NCI-H2196 treated with DMSO at 0.1 percent for 48 hours (cell line): ENCODE results near the gene P2RX5.

Source experiments
- DNase-seq: peaks from one replicate; lab custom pipeline; 2025; ENCODE audit not compliant: unreplicated experiment; lab: John Stamatoyannopoulos, UW

P2RX5 gene

DNA sequence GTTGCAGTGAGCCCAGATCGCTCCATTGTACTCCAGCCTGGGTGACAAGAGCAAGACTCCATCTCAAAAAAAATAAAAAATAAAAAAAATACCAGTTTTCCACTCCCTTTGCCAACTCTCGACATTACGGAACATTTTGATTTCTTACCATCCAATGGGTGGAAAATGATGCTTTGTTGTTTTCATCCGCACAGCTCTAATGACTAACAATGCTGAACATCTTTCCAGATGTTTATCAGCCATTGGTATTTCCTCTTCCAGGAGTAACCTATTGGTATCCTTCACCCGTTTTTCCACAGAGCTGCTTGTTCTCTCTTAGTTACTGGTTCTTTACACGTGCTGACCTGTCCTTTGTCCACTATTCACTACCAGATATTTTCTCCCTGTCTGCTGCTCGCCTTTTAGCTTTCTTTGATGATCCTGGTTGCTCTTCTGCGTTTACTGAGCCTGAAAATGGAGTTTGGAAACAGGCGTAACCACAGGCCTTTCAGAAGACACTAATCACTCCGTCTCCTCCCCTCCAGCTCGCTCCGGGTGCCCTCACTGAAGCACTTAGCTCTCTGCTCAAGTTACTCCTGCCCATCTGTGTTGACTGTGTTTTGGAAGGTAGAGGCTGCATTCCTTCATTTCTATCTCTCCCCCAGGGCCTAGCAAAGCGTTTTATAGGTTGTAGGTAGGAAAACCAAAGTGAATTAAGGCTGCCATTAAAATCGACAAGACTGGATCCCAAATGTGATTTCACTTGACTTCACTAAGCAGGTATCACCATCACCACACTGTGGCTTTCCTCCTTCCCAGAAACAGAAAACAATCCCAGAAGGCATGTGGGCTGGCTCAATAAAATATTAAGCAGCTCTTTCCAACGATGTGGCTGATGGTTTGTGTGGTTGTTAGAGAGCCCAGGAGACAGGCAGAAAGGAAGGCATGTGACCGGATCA lies 68.9 kb downstream of the P2RX5 start:
- DNase-seq = no peak
